ENCODE results near the gene FOXA2. TPM values are rescaled to one million over a fixed set of nuclear protein-coding genes. Genes with fewer than 3 reads are reported as not detected.

The FOXA2 gene
- total and polyA plus RNA-seq, 2 of the 13 experiments (the other 11 are each of a cell fraction or from before 2014, with no cell fraction given) = 8.8 to 12.2 TPM

GRCh38 chr20:22584922-22585785 lies 782 bp upstream of the FOXA2 start (continued):
- TF ChIP-seq, protein P1, sequence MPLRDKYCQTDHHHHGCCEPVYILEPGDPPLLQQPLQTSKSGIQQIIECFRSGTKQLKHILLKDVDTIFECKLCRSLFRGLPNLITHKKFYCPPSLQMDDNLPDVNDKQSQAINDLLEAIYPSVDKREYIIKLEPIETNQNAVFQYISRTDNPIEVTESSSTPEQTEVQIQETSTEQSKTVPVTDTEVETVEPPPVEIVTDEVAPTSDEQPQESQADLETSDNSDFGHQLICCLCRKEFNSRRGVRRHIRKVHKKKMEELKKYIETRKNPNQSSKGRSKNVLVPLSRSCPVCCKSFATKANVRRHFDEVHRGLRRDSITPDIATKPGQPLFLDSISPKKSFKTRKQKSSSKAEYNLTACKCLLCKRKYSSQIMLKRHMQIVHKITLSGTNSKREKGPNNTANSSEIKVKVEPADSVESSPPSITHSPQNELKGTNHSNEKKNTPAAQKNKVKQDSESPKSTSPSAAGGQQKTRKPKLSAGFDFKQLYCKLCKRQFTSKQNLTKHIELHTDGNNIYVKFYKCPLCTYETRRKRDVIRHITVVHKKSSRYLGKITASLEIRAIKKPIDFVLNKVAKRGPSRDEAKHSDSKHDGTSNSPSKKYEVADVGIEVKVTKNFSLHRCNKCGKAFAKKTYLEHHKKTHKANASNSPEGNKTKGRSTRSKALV (CRISPR knock-in tag; IDR thresholded peaks at IDR 0.05) = peak; percentile 95
- TF ChIP-seq HES4 (CRISPR knock-in tag; IDR thresholded peaks at IDR 0.05; ENCODE audit: borderline replicate concordance) (no peak; the same call in 1 of the 2 replicates), MTA1 (CRISPR knock-in tag; IDR thresholded peaks at IDR 0.05; ENCODE audit: borderline replicate concordance) (peak; percentile 84), ZKSCAN8 (CRISPR knock-in tag; IDR thresholded peaks at IDR 0.05; ENCODE audit: borderline replicate concordance) (peak; percentile 58), MAFF (IDR thresholded peaks at IDR 0.05; ENCODE audit: low read depth, low read length) (no peak), MXI1 (IDR thresholded peaks at IDR 0.05; ENCODE audit: borderline replicate concordance, low read depth, low read length) (0 out of 3 replicates have a peak, but pooled peaks have one; percentile 23)
- TF ChIP-seq, protein P2, sequence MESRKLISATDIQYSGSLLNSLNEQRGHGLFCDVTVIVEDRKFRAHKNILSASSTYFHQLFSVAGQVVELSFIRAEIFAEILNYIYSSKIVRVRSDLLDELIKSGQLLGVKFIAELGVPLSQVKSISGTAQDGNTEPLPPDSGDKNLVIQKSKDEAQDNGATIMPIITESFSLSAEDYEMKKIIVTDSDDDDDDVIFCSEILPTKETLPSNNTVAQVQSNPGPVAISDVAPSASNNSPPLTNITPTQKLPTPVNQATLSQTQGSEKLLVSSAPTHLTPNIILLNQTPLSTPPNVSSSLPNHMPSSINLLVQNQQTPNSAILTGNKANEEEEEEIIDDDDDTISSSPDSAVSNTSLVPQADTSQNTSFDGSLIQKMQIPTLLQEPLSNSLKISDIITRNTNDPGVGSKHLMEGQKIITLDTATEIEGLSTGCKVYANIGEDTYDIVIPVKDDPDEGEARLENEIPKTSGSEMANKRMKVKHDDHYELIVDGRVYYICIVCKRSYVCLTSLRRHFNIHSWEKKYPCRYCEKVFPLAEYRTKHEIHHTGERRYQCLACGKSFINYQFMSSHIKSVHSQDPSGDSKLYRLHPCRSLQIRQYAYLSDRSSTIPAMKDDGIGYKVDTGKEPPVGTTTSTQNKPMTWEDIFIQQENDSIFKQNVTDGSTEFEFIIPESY (CRISPR knock-in tag; IDR thresholded peaks at IDR 0.05) = peak; percentile 54; the same call in 1 of the 2 replicates
- TF ChIP-seq, protein P3, sequence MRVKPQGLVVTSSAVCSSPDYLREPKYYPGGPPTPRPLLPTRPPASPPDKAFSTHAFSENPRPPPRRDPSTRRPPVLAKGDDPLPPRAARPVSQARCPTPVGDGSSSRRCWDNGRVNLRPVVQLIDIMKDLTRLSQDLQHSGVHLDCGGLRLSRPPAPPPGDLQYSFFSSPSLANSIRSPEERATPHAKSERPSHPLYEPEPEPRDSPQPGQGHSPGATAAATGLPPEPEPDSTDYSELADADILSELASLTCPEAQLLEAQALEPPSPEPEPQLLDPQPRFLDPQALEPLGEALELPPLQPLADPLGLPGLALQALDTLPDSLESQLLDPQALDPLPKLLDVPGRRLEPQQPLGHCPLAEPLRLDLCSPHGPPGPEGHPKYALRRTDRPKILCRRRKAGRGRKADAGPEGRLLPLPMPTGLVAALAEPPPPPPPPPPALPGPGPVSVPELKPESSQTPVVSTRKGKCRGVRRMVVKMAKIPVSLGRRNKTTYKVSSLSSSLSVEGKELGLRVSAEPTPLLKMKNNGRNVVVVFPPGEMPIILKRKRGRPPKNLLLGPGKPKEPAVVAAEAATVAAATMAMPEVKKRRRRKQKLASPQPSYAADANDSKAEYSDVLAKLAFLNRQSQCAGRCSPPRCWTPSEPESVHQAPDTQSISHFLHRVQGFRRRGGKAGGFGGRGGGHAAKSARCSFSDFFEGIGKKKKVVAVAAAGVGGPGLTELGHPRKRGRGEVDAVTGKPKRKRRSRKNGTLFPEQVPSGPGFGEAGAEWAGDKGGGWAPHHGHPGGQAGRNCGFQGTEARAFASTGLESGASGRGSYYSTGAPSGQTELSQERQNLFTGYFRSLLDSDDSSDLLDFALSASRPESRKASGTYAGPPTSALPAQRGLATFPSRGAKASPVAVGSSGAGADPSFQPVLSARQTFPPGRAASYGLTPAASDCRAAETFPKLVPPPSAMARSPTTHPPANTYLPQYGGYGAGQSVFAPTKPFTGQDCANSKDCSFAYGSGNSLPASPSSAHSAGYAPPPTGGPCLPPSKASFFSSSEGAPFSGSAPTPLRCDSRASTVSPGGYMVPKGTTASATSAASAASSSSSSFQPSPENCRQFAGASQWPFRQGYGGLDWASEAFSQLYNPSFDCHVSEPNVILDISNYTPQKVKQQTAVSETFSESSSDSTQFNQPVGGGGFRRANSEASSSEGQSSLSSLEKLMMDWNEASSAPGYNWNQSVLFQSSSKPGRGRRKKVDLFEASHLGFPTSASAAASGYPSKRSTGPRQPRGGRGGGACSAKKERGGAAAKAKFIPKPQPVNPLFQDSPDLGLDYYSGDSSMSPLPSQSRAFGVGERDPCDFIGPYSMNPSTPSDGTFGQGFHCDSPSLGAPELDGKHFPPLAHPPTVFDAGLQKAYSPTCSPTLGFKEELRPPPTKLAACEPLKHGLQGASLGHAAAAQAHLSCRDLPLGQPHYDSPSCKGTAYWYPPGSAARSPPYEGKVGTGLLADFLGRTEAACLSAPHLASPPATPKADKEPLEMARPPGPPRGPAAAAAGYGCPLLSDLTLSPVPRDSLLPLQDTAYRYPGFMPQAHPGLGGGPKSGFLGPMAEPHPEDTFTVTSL (CRISPR knock-in tag; IDR thresholded peaks at IDR 0.05; ENCODE audit: borderline replicate concordance) = peak; percentile 77; the same call in 1 of the 2 replicates
- TF ChIP-seq, protein P4, sequence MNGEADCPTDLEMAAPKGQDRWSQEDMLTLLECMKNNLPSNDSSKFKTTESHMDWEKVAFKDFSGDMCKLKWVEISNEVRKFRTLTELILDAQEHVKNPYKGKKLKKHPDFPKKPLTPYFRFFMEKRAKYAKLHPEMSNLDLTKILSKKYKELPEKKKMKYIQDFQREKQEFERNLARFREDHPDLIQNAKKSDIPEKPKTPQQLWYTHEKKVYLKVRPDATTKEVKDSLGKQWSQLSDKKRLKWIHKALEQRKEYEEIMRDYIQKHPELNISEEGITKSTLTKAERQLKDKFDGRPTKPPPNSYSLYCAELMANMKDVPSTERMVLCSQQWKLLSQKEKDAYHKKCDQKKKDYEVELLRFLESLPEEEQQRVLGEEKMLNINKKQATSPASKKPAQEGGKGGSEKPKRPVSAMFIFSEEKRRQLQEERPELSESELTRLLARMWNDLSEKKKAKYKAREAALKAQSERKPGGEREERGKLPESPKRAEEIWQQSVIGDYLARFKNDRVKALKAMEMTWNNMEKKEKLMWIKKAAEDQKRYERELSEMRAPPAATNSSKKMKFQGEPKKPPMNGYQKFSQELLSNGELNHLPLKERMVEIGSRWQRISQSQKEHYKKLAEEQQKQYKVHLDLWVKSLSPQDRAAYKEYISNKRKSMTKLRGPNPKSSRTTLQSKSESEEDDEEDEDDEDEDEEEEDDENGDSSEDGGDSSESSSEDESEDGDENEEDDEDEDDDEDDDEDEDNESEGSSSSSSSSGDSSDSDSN (CRISPR knock-in tag; IDR thresholded peaks at IDR 0.05) = peak; percentile 90
- TF ChIP-seq, protein P5, sequence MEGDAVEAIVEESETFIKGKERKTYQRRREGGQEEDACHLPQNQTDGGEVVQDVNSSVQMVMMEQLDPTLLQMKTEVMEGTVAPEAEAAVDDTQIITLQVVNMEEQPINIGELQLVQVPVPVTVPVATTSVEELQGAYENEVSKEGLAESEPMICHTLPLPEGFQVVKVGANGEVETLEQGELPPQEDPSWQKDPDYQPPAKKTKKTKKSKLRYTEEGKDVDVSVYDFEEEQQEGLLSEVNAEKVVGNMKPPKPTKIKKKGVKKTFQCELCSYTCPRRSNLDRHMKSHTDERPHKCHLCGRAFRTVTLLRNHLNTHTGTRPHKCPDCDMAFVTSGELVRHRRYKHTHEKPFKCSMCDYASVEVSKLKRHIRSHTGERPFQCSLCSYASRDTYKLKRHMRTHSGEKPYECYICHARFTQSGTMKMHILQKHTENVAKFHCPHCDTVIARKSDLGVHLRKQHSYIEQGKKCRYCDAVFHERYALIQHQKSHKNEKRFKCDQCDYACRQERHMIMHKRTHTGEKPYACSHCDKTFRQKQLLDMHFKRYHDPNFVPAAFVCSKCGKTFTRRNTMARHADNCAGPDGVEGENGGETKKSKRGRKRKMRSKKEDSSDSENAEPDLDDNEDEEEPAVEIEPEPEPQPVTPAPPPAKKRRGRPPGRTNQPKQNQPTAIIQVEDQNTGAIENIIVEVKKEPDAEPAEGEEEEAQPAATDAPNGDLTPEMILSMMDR (CRISPR knock-in tag; IDR thresholded peaks at IDR 0.05) = peak; percentile 40
